IPS-NIHi11 (cell line): Measurements from ENCODE around the gene NELFA.
"Not testable (repeated sequence)": the region's sequence is repeated elsewhere in the genome, so short reads cannot be mapped to it uniquely, and the experiment has no call there.

Experiments
- DNase-seq: peaks from one replicate; pipeline ENCODE4 v3.0.0; 2012; ENCODE audit warnings: mixed read lengths, low spot score

The NELFA gene

GRCh38 chr4:1993718-1994516 is 14.9 kb downstream of the NELFA start:
- not testable (repeated sequence) for DNase-seq

- no peak for DNase-seq
Observed at GRCh38 chr4:1993169-1993516, 15.6 kb downstream of the NELFA start.

DNA sequence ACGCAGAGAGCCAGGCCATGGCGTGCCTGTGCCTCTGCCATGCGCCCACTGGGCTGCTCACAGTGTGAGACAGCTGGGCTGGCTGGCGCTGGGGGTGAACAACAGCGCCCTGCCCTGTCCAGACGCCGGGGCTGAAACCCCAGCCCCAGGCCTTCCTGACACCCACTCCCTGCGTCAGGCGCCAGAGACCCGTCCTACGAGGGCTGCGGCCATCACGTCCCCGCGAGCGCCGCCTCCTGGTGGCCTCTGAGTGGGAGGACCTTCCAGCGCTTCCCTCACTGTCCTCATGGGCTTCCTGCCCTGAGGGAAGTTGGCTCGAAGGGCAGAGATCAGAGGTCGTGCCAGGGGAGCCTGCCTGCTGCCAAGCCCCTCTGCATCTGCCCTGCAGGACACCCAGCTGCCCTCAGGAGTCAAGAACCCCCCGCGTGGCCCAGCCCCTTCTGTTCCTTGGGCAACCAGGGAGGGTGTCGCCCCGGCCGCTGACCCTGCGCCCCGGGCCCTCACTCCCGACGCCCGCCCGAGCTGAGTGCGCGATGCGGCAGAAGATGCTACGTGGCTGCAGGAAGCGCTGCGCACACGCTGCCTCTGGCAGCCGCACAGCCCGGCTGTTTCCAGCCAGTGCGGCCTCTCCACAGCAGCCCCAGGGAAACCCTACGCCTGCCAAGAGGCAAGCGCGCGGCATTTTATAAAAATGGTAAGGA is 16.2 kb downstream of the NELFA start:
- peak; percentile 85 for DNase-seq

DNA sequence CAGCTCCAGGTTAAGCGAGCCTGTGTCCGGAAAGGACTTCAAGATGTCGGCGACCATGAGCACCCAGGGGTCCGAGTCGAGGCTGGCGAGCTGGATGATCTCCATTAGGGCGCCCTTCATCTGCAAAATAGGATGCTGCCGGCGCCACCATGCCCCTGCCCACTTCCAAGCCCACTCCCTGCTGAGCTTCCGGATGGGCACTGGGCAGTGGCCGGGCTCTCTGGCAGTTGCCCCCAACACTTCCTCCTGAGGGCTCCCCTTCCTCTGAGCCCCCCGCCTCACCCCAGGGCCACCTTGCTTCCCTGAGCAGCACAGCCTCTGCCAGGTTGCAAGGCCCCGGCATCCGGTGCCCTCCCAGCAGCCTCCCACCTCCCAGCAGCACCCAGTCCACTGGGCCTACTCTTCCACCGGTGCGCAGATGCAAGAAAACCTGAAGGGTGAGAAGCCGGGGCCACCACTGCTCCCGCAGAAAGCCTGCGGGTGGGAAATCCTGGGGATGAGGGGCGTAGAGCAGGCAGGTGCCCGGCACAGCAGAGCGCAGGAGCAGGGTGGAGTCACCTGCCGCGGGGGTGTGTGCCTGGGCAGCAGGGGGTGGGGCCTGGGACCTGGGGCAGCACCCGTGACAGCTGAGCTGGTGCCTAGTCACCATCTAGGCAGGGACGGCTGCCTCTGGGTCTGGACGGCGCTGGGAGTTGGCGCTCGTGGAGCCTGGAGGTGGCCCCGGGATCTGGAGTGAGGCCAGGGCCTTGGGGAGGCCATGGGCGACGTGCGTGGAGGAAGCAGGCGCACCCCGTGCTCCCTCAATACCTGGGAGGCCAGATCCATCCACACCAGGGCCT is 17.0 kb downstream of the NELFA start:
- peak; percentile 60 for DNase-seq

GRCh38 chr4:1991087-1991486 is 17.7 kb downstream of the NELFA start:
- no peak for DNase-seq

DNA sequence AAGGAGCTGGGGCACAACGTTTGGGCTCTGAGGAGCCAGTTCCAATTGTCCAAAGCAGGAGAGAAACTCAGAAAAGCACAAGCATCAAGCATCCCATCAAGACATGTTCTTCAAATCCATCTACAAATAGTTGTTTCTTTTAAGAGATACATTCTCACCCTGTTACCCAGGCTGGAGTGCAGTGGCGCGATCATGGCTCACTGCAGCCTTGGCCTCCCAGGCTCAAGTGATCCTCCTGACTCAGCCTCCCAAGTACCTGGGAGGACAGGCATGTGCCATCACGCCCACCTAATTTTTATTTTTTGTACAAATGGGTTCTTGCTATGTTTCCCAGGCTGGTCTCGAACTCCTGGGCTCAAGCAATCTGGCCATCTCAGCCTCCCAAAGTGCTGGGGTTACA is 18.1 kb downstream of the NELFA start:
- no peak for DNase-seq

- DNase-seq: no peak
Observed at GRCh38 chr4:1990348-1990645, 18.5 kb downstream of the NELFA start.

DNA sequence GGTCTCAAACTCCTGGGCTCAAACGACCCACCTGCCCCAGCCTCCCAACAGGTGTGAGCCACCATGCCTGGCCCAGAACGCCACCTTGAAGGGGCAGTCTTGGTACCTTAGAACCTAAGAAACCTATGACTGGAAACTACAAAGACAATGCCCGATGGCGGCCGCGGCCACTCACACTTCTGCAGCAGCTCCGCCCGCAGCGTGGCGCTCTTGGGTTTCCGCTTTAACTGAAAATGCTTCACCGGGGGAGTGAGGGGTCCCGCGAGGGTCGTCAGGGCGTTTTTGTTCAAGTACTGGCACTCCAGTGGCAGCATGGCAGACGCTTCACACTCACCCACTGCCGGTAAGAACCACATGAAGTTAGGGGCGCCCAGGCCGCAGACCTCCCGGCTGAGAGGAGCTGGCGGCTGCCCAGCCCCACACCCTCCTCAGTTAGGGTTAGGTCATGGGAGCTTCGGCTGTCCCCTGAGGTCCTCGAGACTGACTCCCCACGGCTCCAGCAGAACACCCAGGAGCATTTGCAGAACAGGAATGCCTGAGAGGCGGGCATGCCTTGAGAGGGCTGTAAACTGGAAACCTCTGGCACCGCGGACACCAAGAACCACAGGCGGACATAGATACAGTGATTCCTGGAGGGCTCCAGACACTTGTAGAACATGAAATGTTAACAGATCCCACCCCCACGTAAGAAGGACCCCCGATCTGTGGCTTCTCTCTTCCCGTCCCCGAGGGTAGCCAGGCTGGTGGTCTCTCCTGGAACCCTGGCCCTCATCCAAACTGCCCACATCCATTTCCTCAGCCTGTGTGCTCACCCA is 19.0 kb downstream of the NELFA start:
- DNase-seq: no peak

DNA sequence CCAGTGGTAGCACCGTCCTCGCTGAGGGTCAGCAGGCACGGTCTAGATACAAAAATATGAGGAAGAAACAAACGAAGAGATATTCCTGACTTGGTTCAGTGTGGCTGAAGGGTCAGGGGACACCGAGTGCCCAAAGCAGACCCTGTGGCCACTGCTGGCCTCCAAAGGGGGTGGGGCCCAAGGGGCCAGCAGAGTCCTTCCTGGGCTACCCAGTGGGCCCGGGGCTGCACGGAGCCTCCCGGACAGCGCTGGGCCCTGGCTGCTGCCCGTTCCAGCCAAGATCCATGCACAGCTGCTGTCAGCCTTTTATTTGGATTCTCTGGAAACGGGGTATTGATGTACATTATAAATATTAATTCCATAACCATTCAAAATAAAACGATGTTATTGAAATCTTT is 20.4 kb downstream of the NELFA start:
- DNase-seq: no peak

- no peak for DNase-seq
Observed at GRCh38 chr4:1987721-1988326, 20.9 kb downstream of the NELFA start.

- DNase-seq: no peak
Observed at GRCh38 chr4:1987296-1987695, 21.5 kb downstream of the NELFA start.

- DNase-seq: no peak
Observed at GRCh38 chr4:1986578-1987210, 22.1 kb downstream of the NELFA start.

- DNase-seq: no peak
Observed at GRCh38 chr4:1985780-1986577, 22.8 kb downstream of the NELFA start.

- no peak for DNase-seq
Observed at GRCh38 chr4:1985294-1985693, 23.5 kb downstream of the NELFA start.

DNA sequence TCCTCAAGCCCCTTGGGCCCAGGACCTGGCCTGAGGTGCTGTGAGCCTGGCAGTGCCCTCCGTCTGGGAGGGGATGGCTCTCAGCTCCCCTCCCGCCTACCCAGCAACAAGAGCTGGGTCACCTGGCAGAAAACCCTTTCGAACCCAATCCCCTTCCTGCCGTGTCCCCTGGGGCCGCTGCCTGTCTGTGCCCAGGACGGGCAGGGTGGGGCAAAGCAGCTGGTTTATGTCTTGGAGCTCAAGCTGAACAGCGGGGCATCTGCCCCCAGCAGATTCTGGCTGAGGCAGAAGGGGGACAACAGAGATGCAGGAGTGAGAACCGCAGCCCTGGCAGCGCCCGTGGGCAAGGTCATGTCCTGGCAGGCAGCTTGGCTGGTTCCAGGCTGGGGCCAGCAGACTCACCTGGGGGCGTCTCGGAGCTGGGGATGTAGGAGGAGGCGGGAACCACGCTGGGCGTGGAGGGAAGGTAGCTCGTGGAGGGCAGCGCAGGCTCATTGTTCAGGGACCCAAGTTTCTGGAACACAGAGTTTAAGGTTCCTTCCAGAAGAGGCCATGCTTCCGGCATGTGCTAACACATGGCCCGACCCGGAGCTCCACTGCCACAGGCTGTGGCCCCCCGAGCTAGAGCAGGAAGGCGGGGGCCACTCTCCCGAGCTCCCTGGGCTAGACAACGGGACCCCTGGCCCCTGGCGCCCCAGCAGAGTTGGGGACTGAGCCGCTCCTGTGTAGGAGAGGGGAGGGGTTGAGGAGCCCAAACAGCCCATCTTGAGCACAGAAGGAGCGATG is 24.2 kb downstream of the NELFA start:
- no peak for DNase-seq

DNA sequence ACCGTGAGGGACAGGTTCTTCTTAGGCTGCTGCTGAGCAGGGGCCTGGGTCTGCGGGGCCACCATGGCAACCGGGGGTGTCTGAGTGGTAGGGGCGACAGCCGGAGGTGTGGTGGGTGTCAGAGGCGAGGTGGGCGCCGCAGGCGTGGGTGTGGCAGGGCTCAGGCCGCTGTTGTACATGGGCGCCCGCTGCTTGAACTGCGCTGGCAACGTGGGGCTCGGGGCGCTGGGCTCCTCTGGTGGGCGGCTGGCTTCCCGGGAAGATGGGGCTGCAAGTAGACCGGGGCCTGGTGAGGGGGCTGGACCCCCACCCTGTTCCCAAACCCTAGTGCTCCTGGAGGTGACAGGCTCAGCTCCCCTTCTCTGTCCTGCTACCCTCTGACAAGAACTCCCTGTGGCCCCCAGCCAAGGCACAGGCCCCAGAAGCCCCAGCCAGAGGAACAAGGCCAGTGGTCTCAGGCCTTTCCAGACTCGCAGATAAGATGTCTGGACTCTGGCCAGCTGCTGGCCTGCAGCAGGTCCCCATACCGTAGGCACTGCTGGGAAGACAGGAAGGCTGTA is 24.8 kb downstream of the NELFA start:
- DNase-seq: no peak

GRCh38 chr4:1983053-1983845 is 25.5 kb downstream of the NELFA start:
- no peak for DNase-seq
